HuH-7 (cell line): ENCODE results near the gene MDFI.

Experiments used
- DNase-seq: peaks from one replicate; pipeline ENCODE4 v3.0.0; 2011; ENCODE audit warnings: low spot score

The MDFI gene

GRCh38 chr6:41634657-41635056, 3.6 kb upstream of the MDFI start:
- DNase-seq, result no peak

- no peak for DNase-seq
Measured at GRCh38 chr6:41635365-41635764, 2.9 kb upstream of the MDFI start.

- DNase-seq, result no peak
Measured at GRCh38 chr6:41636833-41637193, 1.5 kb upstream of the MDFI start.

- no peak for DNase-seq
Measured at GRCh38 chr6:41637194-41638001, 870 bp upstream of the MDFI start.

GRCh38 chr6:41638935-41639808, 904 bp downstream of the MDFI start:
- DNase-seq, result no peak

- DNase-seq, result no peak
Measured at GRCh38 chr6:41639809-41640371, 1.6 kb downstream of the MDFI start.

GRCh38 chr6:41640426-41640825, 2.2 kb downstream of the MDFI start:
- no peak for DNase-seq

- DNase-seq, result no peak
Measured at GRCh38 chr6:41641352-41641925, 3.2 kb downstream of the MDFI start.

GRCh38 chr6:41642090-41642959, 4.1 kb downstream of the MDFI start:
- no peak for DNase-seq

GRCh38 chr6:41642960-41643898, 5.0 kb downstream of the MDFI start:
- no peak for DNase-seq

- no peak for DNase-seq
Measured at GRCh38 chr6:41643899-41644269, 5.6 kb downstream of the MDFI start.

GRCh38 chr6:41644297-41644879, 6.1 kb downstream of the MDFI start:
- no peak for DNase-seq

- DNase-seq, result no peak
Measured at GRCh38 chr6:41645007-41645618, 6.8 kb downstream of the MDFI start.

GRCh38 chr6:41646026-41646795, 7.9 kb downstream of the MDFI start:
- no peak for DNase-seq

GRCh38 chr6:41647061-41647511, 8.8 kb downstream of the MDFI start:
- DNase-seq, result no peak

GRCh38 chr6:41648070-41648585, 9.9 kb downstream of the MDFI start:
- no peak for DNase-seq

- no peak for DNase-seq
Measured at GRCh38 chr6:41648921-41649320, 10.7 kb downstream of the MDFI start.

- no peak for DNase-seq
Measured at GRCh38 chr6:41649596-41649995, 11.3 kb downstream of the MDFI start.

- no peak for DNase-seq
Measured at GRCh38 chr6:41650120-41650519, 11.9 kb downstream of the MDFI start.
